ENCODE results near the gene TPM4.

DNA sequence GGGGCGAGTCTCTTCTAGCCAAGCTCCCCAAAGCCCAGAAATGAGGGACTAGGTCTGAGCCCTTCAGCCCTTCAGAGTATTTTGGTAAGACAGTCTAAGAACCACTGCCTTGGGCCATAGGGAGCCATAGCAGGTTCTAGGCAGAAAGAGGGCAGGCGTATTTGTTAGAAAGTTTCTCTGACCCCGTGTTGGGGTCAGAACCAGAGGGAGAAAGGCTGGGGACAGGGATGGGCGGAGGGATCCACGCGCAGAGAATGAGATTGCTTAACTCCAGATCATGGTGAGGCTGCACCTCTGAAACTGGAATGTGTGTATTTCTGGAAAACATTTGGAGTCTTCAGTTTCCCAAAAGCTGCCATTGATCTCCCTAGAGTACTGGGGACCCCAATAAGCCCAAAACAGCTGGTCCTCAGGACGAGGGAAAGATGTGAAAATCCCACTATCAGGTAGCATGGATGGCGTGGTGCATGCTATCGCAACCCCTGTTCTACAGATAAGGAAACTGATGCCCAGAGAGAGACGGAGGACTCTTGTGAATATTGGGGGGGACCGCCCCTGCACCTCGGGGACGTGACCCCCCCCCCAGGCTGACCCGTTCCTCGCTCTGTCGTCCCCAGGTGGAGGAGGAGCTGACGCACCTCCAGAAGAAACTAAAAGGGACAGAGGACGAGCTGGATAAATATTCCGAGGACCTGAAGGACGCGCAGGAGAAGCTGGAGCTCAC is 703 bp upstream of the TPM4 start:
- TF ChIP-seq POLR2A (IDR thresholded peaks at IDR 0.05; ENCODE audit: low read length) = no peak
- no peak for TF ChIP-seq GATA1 (IDR thresholded peaks at IDR 0.05; ENCODE audit: low read depth, low read length)
